OCI-LY3 (cell line): ENCODE data around the gene ENSA.
"Not testable (repeated sequence)": the region's sequence is repeated elsewhere in the genome, so short reads cannot be mapped to it uniquely, and the experiment has no call there.

Source experiments
- H2AFZ ChIP-seq: fragments of 200-600, 300-600 bp; shearing (Covaris generic); 2 replicates; pipeline ENCODE4 v1.6.0; 2014; ENCODE audit warnings: antibody characterized with exemption, low read depth, low read length
- H3K27ac ChIP-seq: fragments of 200-600, 300-600 bp; sonication (generic); 2 replicates; pipeline ENCODE4 v1.5.1; 2014; ENCODE audit warnings: mild to moderate bottlenecking, low read length, moderate library complexity, mixed read lengths
- H3K27me3 ChIP-seq: fragments of 200-600, 300-600 bp; sonication (generic); 2 replicates; pipeline ENCODE4 v1.6.1; 2014; ENCODE audit warnings: low read depth, low read length, mixed read lengths
- H3K36me3 ChIP-seq: fragments of 200-600, 300-600 bp; sonication (generic); replicated peaks from 2 replicates; pipeline ENCODE3; 2014; ENCODE audit warnings: low read depth, low read length, mixed read lengths
- H3K4me1 ChIP-seq: fragments of 300-600, 200-600 bp; sonication (generic); 2 replicates; pipeline ENCODE4 v1.6.1; 2014; ENCODE audit warnings: low read length, mixed read lengths
- H3K4me2 ChIP-seq: fragments of 200-600, 300-600 bp; sonication (generic); 2 replicates; pipeline ENCODE4 v1.6.1; 2014; ENCODE audit warnings: low read length, mixed read lengths
- H3K4me3 ChIP-seq: fragments of 300-600, 200-600 bp; sonication (generic); 2 replicates; pipeline ENCODE4 v1.5.1; 2014; ENCODE audit warnings: antibody characterized with exemption, mild to moderate bottlenecking, low read length, moderate library complexity
- H3K79me2 ChIP-seq: fragments of 300-600, 200-600 bp; shearing (Covaris generic); 2 replicates; pipeline ENCODE4 v1.6.1; 2014; ENCODE audit warnings: mild to moderate bottlenecking, low read length, mixed read lengths
- H3K9ac ChIP-seq: fragments of 300-600, 200-600 bp; shearing (Covaris generic); 2 replicates; pipeline ENCODE4 v1.6.0; 2014; ENCODE audit warnings: mild to moderate bottlenecking, low read length, moderate library complexity
- H3K9me3 ChIP-seq: fragments of 200-600, 300-600 bp; shearing (Covaris generic); 2 replicates; pipeline ENCODE4 v1.6.1; 2014; ENCODE audit warnings: low read length, mixed read lengths; ENCODE audit not compliant: insufficient read depth
- H4K20me1 ChIP-seq: fragments of 200-600, 300-600 bp; sonication (generic); 2 replicates; pipeline ENCODE4 v1.6.1; 2016; ENCODE audit warnings: low read length, mixed read lengths; ENCODE audit not compliant: insufficient read depth
- CTCF ChIP-seq: fragments of 200-600, 300-600 bp; sonication (generic); IDR thresholded peaks from 2 replicates; pipeline ENCODE4 v1.5.1; 2014; ENCODE audit warnings: antibody characterized with exemption, low read length, low read depth
- EZH2phosphoT487 ChIP-seq: fragments of 200-600 bp; shearing (Covaris generic); IDR thresholded peaks from 2 replicates; pipeline ENCODE4 v1.6.1; 2018; ENCODE audit warnings: antibody characterized with exemption, mixed run types, low read depth

The ENSA gene

GRCh38 chr1:150612014-150612345 is 17.4 kb downstream of the ENSA start:
- Histone ChIP-seq H3K9me3 (no peaks in the 10 kb centered on the region), H3K27me3 (no peaks in the 10 kb centered on the region), H3K79me2 (peaks cover 18% of the 10 kb centered on the region; the same call in 1 of the 2 replicates), H3K4me3 (peak overlapping the region; percentile 7), H3K4me2 (peak overlapping the region; percentile 51), H3K4me1 (peaks cover 48% of the 10 kb centered on the region), H3K36me3 (peaks cover 37% of the 10 kb centered on the region), H2AFZ (no peak overlapping the region), H3K27ac (peak overlapping the region; percentile 79), H4K20me1 (no peaks in the 10 kb centered on the region), H3K9ac (peak overlapping the region; percentile 12; the same call in 1 of the 2 replicates)
- TF ChIP-seq EZH2phosphoT487 (no peak), CTCF (no peak)

GRCh38 chr1:150610576-150610975 is 18.8 kb downstream of the ENSA start:
- no peaks in the 10 kb centered on the region for H4K20me1 ChIP-seq
- no peak overlapping the region for H3K9ac ChIP-seq
- H3K4me2 ChIP-seq: no peak overlapping the region
- TF ChIP-seq CTCF: no peak
- no peak for TF ChIP-seq EZH2phosphoT487
- H3K79me2 ChIP-seq: peaks cover 16% of the 10 kb centered on the region; the same call in 1 of the 2 replicates
- H3K4me3 ChIP-seq: no peak overlapping the region
- peaks cover 26% of the 10 kb centered on the region for H3K36me3 ChIP-seq
- H3K9me3 ChIP-seq: no peaks in the 10 kb centered on the region
- peaks cover 44% of the 10 kb centered on the region for H3K4me1 ChIP-seq
- H3K27ac ChIP-seq: no peak overlapping the region
- no peaks in the 10 kb centered on the region for H3K27me3 ChIP-seq
- no peak overlapping the region for H2AFZ ChIP-seq

GRCh38 chr1:150609732-150610131 is 19.7 kb downstream of the ENSA start:
- Histone ChIP-seq H3K4me3 (no peak overlapping the region), H4K20me1 (no peaks in the 10 kb centered on the region), H3K36me3 (peaks cover 18% of the 10 kb centered on the region), H3K79me2 (peaks cover 8% of the 10 kb centered on the region; the same call in 1 of the 2 replicates), H3K27me3 (no peaks in the 10 kb centered on the region), H3K9me3 (no peaks in the 10 kb centered on the region), H3K4me2 (no peak overlapping the region), H3K4me1 (peaks cover 39% of the 10 kb centered on the region), H3K27ac (no peak overlapping the region), H2AFZ (no peak overlapping the region), H3K9ac (no peak overlapping the region)
- TF ChIP-seq CTCF (no peak), EZH2phosphoT487 (no peak)

GRCh38 chr1:150606463-150607142 is 22.8 kb downstream of the ENSA start:
- Histone ChIP-seq H3K27ac (no peak overlapping the region), H3K9ac (no peak overlapping the region), H3K79me2 (no peaks in the 10 kb centered on the region), H3K4me1 (peaks cover 10% of the 10 kb centered on the region), H3K36me3 (peaks cover 3% of the 10 kb centered on the region), H3K4me2 (no peak overlapping the region), H3K9me3 (no peaks in the 10 kb centered on the region), H2AFZ (no peak overlapping the region), H4K20me1 (no peaks in the 10 kb centered on the region), H3K4me3 (no peak overlapping the region), H3K27me3 (no peaks in the 10 kb centered on the region)
- TF ChIP-seq EZH2phosphoT487 (no peak), CTCF (no peak)

- H2AFZ ChIP-seq, H3K4me1 ChIP-seq, H3K9ac ChIP-seq, H3K4me2 ChIP-seq, H4K20me1 ChIP-seq, H3K27me3 ChIP-seq, H3K79me2 ChIP-seq, H3K27ac ChIP-seq, H3K4me3 ChIP-seq, H3K9me3 ChIP-seq, H3K36me3 ChIP-seq: not testable (repeated sequence)
Observed at GRCh38 chr1:150605451-150605731, 24.0 kb downstream of the ENSA start.
